ENCODE results near the gene TNNT3.
A peak's percentile ranks its signal among the peaks of the same experiment; 100 is the strongest.

Gene TNNT3

GRCh38 chr11:1936072-1936780, 16.7 kb downstream of the TNNT3 start:
- DNase-seq, result no peak

GRCh38 chr11:1936781-1937615, 17.5 kb downstream of the TNNT3 start:
- no peak for DNase-seq

GRCh38 chr11:1937616-1938342, 18.3 kb downstream of the TNNT3 start:
- DNase-seq, result no peak

GRCh38 chr11:1938343-1939005, 19.0 kb downstream of the TNNT3 start:
- no peak for DNase-seq

GRCh38 chr11:1939006-1939625, 19.6 kb downstream of the TNNT3 start:
- DNase-seq, result peak; percentile 89

- DNase-seq, result peak; percentile 53
These were observed 20.3 kb downstream of the TNNT3 start for GRCh38 chr11:1939788-1940187.

- DNase-seq, result no peak
These were observed 23.2 kb downstream of the TNNT3 start for GRCh38 chr11:1942558-1943260.

- no peak for DNase-seq
These were observed 24.1 kb downstream of the TNNT3 start for GRCh38 chr11:1943576-1943975.

- DNase-seq, result no peak
These were observed 24.5 kb downstream of the TNNT3 start for GRCh38 chr11:1943977-1944376.

GRCh38 chr11:1946812-1947484, 27.4 kb downstream of the TNNT3 start, which contains the start of gene MRPL23:
TSS of gene MRPL23 (plus strand) at chr11:1947332. CDS start at chr11:1947363, 31 bp downstream.
- no peak for DNase-seq

GRCh38 chr11:1947592-1948237, 28.2 kb downstream of the TNNT3 start:
- no peak for DNase-seq

GRCh38 chr11:1948389-1948788, 28.9 kb downstream of the TNNT3 start:
- DNase-seq, result no peak

GRCh38 chr11:1949302-1949701, 29.8 kb downstream of the TNNT3 start:
- no peak for DNase-seq

GRCh38 chr11:1949922-1950321, 30.4 kb downstream of the TNNT3 start:
- no peak for DNase-seq

GRCh38 chr11:1952806-1953482, 33.4 kb downstream of the TNNT3 start:
- DNase-seq, result no peak

GRCh38 chr11:1953489-1954266, 34.2 kb downstream of the TNNT3 start:
- DNase-seq, result no peak

- DNase-seq, result no peak
These were observed 38.9 kb downstream of the TNNT3 start for GRCh38 chr11:1958367-1958766.

GRCh38 chr11:1959786-1960185, 40.3 kb downstream of the TNNT3 start:
- DNase-seq, result no peak

GRCh38 chr11:1963864-1964263, 44.4 kb downstream of the TNNT3 start:
- DNase-seq, result no peak

Measured in left hindlimb (tissue), 1 donor.